DOHH2 (cell line): ENCODE measurements around the gene GASK1A.

ENCODE experiments used
- H3F3A ChIP-seq: fragments of 200-600 bp; sonication (generic), shearing (Covaris generic); 2 replicates; pipeline ENCODE4 v1.6.0; 2016; ENCODE audit warnings: antibody characterized with exemption, mild to moderate bottlenecking; ENCODE audit not compliant: control insufficient read depth, insufficient read depth
- H3K27ac ChIP-seq: fragments of 200-600 bp; sonication (generic); 2 replicates; pipeline ENCODE4 v1.5.1; 2014; ENCODE audit warnings: low read depth, mild to moderate bottlenecking, low read length, moderate library complexity
- H3K27me3 ChIP-seq: fragments of 200-600 bp; sonication (generic); 2 replicates; pipeline ENCODE4 v1.6.1; 2014; ENCODE audit warnings: mild to moderate bottlenecking, low read length, mixed read lengths; ENCODE audit not compliant: control insufficient read depth
- H3K36me3 ChIP-seq: fragments of 200-600 bp; sonication (generic); 2 replicates; pipeline ENCODE4 v1.6.1; 2014; ENCODE audit warnings: mild to moderate bottlenecking, low read length, moderate library complexity, mixed read lengths; ENCODE audit not compliant: control insufficient read depth
- H3K4me1 ChIP-seq: fragments of 200-600 bp; sonication (generic); 2 replicates; pipeline ENCODE4 v1.6.1; 2014; ENCODE audit warnings: mild to moderate bottlenecking, low read length, mixed read lengths; ENCODE audit not compliant: control insufficient read depth
- H3K4me2 ChIP-seq: fragments of 200-600 bp; sonication (generic); 2 replicates; pipeline ENCODE4 v1.6.0; 2014; ENCODE audit warnings: mild to moderate bottlenecking, low read length, moderate library complexity
- H3K4me3 ChIP-seq: fragments of 200-600 bp; sonication (generic); 2 replicates; pipeline ENCODE4 v1.5.1; 2014; ENCODE audit warnings: mild to moderate bottlenecking, low read length, mixed read lengths
- H3K79me2 ChIP-seq: fragments of 200-600 bp; sonication (generic); 2 replicates; pipeline ENCODE4 v1.6.1; 2014; ENCODE audit warnings: mild to moderate bottlenecking, low read length, mixed read lengths; ENCODE audit not compliant: control insufficient read depth
- H3K9me2 ChIP-seq: fragments of 200-600 bp; sonication (generic); replicated peaks from 2 replicates; pipeline ENCODE4 v1.6.1; 2014; ENCODE audit warnings: mild to moderate bottlenecking, low read length, mixed read lengths; ENCODE audit not compliant: control insufficient read depth
- H3K9me3 ChIP-seq: fragments of 200-600 bp; sonication (generic); 2 replicates; pipeline ENCODE4 v1.6.1; 2014; ENCODE audit warnings: antibody characterized with exemption, low read length, mixed read lengths; ENCODE audit not compliant: control insufficient read depth, insufficient read depth
- H4K20me1 ChIP-seq: fragments of 200-600 bp; sonication (generic); 2 replicates; pipeline ENCODE4 v1.6.0; 2014; ENCODE audit warnings: low read depth, mild to moderate bottlenecking, antibody characterized with exemption, low read length, moderate library complexity; ENCODE audit not compliant: control insufficient read depth, insufficient read depth
- EZH2phosphoT487 ChIP-seq: fragments of 200-600 bp; sonication (generic); IDR thresholded peaks from 2 replicates; pipeline ENCODE4 v1.6.1; 2017; ENCODE audit warnings: borderline replicate concordance, mild to moderate bottlenecking, antibody characterized with exemption, low read length, moderate library complexity, mixed read lengths
- TF ChIP-seq, protein P1 (sequence below): fragments of 200-600 bp; sonication (generic); IDR thresholded peaks from one replicate; pipeline ENCODE4 v1.5.1; 2014; ENCODE audit warnings: antibody characterized with exemption, mild to moderate bottlenecking, low read depth, low read length; ENCODE audit not compliant: poor library complexity, severe bottlenecking

Gene GASK1A

DNA sequence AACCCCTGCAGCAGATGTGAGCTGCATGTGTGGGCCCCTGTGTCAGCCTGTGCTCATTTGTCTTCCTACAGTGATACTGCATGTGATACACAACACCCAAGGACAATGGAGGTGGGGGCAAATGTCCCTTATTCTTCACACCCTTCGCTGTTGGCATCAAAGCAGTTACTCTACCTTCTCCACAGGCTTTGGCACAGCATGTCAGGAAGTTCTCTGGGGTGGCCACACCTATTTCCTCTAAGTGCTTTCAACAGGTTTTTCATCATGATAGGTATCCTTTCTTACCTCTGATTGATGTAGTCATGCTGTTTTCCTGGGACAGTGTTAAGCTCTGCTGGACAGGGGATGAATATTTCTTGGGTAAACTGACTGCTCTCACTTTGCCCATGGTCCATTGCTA lies 43.6 kb upstream of the GASK1A start:
- Histone ChIP-seq H4K20me1 (no peaks in the 10 kb centered on the region), H3K79me2 (no peaks in the 10 kb centered on the region), H3K36me3 (no peaks in the 10 kb centered on the region), H3K27me3 (no peaks in the 10 kb centered on the region), H3F3A (no peaks in the 10 kb centered on the region), H3K4me1 (no peaks in the 10 kb centered on the region), H3K4me3 (no peak overlapping the region), H3K27ac (no peak overlapping the region), H3K4me2 (no peak overlapping the region), H3K9me3 (no peaks in the 10 kb centered on the region), H3K9me2 (no peaks in the 10 kb centered on the region)
- TF ChIP-seq, protein P1, sequence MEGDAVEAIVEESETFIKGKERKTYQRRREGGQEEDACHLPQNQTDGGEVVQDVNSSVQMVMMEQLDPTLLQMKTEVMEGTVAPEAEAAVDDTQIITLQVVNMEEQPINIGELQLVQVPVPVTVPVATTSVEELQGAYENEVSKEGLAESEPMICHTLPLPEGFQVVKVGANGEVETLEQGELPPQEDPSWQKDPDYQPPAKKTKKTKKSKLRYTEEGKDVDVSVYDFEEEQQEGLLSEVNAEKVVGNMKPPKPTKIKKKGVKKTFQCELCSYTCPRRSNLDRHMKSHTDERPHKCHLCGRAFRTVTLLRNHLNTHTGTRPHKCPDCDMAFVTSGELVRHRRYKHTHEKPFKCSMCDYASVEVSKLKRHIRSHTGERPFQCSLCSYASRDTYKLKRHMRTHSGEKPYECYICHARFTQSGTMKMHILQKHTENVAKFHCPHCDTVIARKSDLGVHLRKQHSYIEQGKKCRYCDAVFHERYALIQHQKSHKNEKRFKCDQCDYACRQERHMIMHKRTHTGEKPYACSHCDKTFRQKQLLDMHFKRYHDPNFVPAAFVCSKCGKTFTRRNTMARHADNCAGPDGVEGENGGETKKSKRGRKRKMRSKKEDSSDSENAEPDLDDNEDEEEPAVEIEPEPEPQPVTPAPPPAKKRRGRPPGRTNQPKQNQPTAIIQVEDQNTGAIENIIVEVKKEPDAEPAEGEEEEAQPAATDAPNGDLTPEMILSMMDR: no peak
- no peak for TF ChIP-seq EZH2phosphoT487

GRCh38 chr3:42936157-42936981 lies 42.7 kb upstream of the GASK1A start:
- no peaks in the 10 kb centered on the region for H3F3A ChIP-seq
- H3K27ac ChIP-seq: no peak overlapping the region
- TF ChIP-seq, protein P1: no peak
- no peak for TF ChIP-seq EZH2phosphoT487
- H3K79me2 ChIP-seq: no peaks in the 10 kb centered on the region
- no peaks in the 10 kb centered on the region for H3K36me3 ChIP-seq
- no peak overlapping the region for H3K4me3 ChIP-seq
- no peaks in the 10 kb centered on the region for H3K9me3 ChIP-seq
- no peaks in the 10 kb centered on the region for H3K4me1 ChIP-seq
- no peaks in the 10 kb centered on the region for H3K27me3 ChIP-seq
- no peaks in the 10 kb centered on the region for H4K20me1 ChIP-seq
- no peaks in the 10 kb centered on the region for H3K9me2 ChIP-seq
- H3K4me2 ChIP-seq: no peak overlapping the region

- no peaks in the 10 kb centered on the region for H3K9me3 ChIP-seq
- H3F3A ChIP-seq: no peaks in the 10 kb centered on the region
- no peak overlapping the region for H3K4me2 ChIP-seq
Observed at GRCh38 chr3:42937334-42937733, 41.8 kb upstream of the GASK1A start.

More at GRCh38 chr3:42937334-42937733, 41.8 kb upstream of the GASK1A start:
- H3K4me3 ChIP-seq: no peak overlapping the region
- TF ChIP-seq, protein P1: no peak
- TF ChIP-seq EZH2phosphoT487: no peak
- H3K27me3 ChIP-seq: no peaks in the 10 kb centered on the region
- no peaks in the 10 kb centered on the region for H4K20me1 ChIP-seq
- H3K36me3 ChIP-seq: no peaks in the 10 kb centered on the region
- no peaks in the 10 kb centered on the region for H3K79me2 ChIP-seq
- no peaks in the 10 kb centered on the region for H3K4me1 ChIP-seq
- H3K27ac ChIP-seq: no peak overlapping the region
- H3K9me2 ChIP-seq: no peaks in the 10 kb centered on the region
